Medulla oblongata (tissue), 1 donor: ENCODE measurements around the gene PTPRN2.
"Not testable (repeated sequence)": the region's sequence is repeated elsewhere in the genome, so short reads cannot be mapped to it uniquely, and the experiment has no call there.

Experiments
- DNase-seq: peaks from one replicate; pipeline ENCODE4 v3.0.0-alpha.2; 2015; ENCODE audit errors: extremely low spot score

PTPRN2 gene

GRCh38 chr7:158278745-158279320 lies 308.8 kb downstream of the PTPRN2 start:
- DNase-seq = no peak

GRCh38 chr7:158277219-158278141 lies 310.1 kb downstream of the PTPRN2 start:
- DNase-seq = no peak

GRCh38 chr7:158276414-158277218 lies 311.0 kb downstream of the PTPRN2 start:
- no peak for DNase-seq

GRCh38 chr7:158275711-158276413 lies 311.8 kb downstream of the PTPRN2 start:
- DNase-seq = no peak

- no peak for DNase-seq
Observed at GRCh38 chr7:158274996-158275395, 312.6 kb downstream of the PTPRN2 start.

- DNase-seq = no peak
Observed at GRCh38 chr7:158274404-158274811, 313.2 kb downstream of the PTPRN2 start.

GRCh38 chr7:158273756-158274342 lies 313.8 kb downstream of the PTPRN2 start:
- DNase-seq = not testable (repeated sequence)

GRCh38 chr7:158273138-158273651 lies 314.4 kb downstream of the PTPRN2 start:
- no peak for DNase-seq

GRCh38 chr7:158272509-158273137 lies 315.0 kb downstream of the PTPRN2 start:
- no peak for DNase-seq

- no peak for DNase-seq
Observed at GRCh38 chr7:158272091-158272490, 315.5 kb downstream of the PTPRN2 start.

GRCh38 chr7:158271646-158272045 lies 316.0 kb downstream of the PTPRN2 start:
- DNase-seq = no peak

GRCh38 chr7:158270856-158271413 lies 316.7 kb downstream of the PTPRN2 start:
- no peak for DNase-seq

GRCh38 chr7:158270106-158270775 lies 317.4 kb downstream of the PTPRN2 start:
- DNase-seq = no peak

GRCh38 chr7:158268816-158269535 lies 318.6 kb downstream of the PTPRN2 start:
- no peak for DNase-seq

GRCh38 chr7:158267742-158268435 lies 319.7 kb downstream of the PTPRN2 start:
- no peak for DNase-seq

- DNase-seq = no peak
Observed at GRCh38 chr7:158266817-158267741, 320.5 kb downstream of the PTPRN2 start.

GRCh38 chr7:158266426-158266816 lies 321.2 kb downstream of the PTPRN2 start:
- no peak for DNase-seq
